HG03432 (cell line): ENCODE data around the gene KCNJ9.
"Not testable (repeated sequence)": the region's sequence is repeated elsewhere in the genome, so short reads cannot be mapped to it uniquely, and the experiment has no call there.

Source experiments
- ATAC-seq: cut with Tn5 transposase; IDR thresholded peaks from one replicate; pipeline ENCODE4 v1.9.1; 2021; ENCODE audit warnings: mild to moderate bottlenecking, moderate library complexity; ENCODE audit not compliant: unreplicated experiment

The KCNJ9 gene

GRCh38 chr1:160101717-160102522, 20.6 kb downstream of the KCNJ9 start:
- ATAC-seq, result no peak

- ATAC-seq, result no peak
Measured at GRCh38 chr1:160103658-160104408, 22.5 kb downstream of the KCNJ9 start.

- ATAC-seq, result no peak
Measured at GRCh38 chr1:160104486-160104885, 23.1 kb downstream of the KCNJ9 start.

- no peak for ATAC-seq
Measured at GRCh38 chr1:160105155-160105554, 23.8 kb downstream of the KCNJ9 start.

GRCh38 chr1:160107512-160107911, 26.2 kb downstream of the KCNJ9 start:
- no peak for ATAC-seq

DNA sequence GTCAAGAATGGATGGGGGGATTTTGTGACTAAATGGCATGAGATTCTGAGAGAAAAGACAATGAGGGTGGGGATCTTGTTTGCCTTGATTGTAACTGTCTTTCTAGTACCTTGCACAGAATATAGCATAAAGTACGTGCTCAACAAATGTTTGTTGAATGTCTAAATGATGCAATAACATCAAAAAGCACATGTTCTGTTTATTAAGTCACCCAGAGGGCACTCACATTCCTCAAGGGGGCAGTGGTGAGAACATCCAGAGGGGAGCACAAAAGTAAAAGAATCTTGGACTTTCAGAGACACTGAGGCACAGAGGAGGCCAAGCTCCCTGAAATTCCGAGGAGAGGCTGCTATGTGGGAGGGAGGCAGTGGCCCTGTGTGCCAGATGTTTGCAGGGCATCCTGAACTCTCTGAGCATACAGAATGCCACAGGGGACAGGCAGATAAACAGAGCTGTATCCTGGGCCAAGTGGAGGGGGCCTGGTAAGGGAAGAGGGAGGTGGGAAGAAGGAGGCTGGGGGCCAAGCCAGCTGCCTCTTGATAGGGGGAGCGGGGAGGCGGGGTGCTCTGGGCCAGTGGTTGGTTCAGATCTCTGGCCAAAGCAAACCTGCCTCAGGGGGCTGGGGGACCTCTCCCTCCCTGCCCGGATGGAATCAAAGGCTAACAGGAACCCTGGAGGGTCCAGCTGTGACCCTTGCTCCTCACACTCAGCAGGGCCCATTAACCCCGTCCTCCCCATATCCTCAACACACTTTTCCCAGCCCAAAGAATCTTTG, 27.7 kb downstream of the KCNJ9 start:
- ATAC-seq, result no peak

- ATAC-seq, result no peak
Measured at GRCh38 chr1:160109686-160110085, 28.3 kb downstream of the KCNJ9 start.

- not testable (repeated sequence) for ATAC-seq
Measured at GRCh38 chr1:160111462-160111861, 30.1 kb downstream of the KCNJ9 start.

DNA sequence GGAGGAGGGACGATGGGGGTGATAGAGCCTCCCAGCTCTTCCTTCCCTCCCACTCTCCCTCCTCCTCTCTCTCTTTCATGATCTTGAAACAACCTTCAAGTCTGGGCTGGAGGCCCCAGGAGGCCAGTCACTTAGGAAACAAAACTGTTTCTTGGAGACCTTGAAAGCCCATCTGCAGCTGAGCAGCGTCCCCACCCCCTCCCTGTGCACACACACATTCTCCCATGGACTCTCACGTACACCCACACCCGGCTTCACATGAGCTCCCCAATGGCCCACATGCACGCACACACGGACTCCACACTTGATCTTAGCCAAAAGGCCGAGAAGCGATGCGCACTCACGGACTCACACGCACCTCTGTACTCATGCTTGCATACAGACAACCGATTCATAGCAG, 31.0 kb downstream of the KCNJ9 start:
- no peak for ATAC-seq

- no peak for ATAC-seq
Measured at GRCh38 chr1:160113407-160113806, 32.1 kb downstream of the KCNJ9 start.

DNA sequence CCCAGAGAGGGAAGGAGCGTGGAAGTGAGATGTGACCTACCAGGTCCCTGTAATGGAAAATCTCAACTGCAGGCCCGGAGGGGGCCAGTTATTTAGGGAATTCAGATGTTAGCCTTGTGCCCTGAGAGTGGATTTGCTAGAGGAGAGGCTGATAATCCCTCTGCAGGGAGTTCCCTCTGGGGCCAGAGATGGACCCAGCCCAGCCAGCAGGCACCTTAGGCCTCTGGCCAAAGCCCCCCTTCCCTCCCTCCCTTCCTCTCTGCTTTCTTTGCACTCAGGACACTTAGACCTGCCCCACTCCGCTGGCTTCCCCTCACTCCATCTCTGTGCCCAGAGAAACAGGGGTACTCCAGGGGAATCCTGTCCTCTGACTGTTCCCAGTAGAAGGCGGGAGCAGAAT, 32.7 kb downstream of the KCNJ9 start:
- ATAC-seq, result no peak

- ATAC-seq, result no peak
Measured at GRCh38 chr1:160115545-160116282, 34.4 kb downstream of the KCNJ9 start, which contains the start of gene ATP1A2. Gene ATP1A2, plus strand, starts transcription at chr1:160115759. Its CDS starts 103 bp downstream, at chr1:160115862.

GRCh38 chr1:160116283-160117147, 35.2 kb downstream of the KCNJ9 start:
- no peak for ATAC-seq

DNA sequence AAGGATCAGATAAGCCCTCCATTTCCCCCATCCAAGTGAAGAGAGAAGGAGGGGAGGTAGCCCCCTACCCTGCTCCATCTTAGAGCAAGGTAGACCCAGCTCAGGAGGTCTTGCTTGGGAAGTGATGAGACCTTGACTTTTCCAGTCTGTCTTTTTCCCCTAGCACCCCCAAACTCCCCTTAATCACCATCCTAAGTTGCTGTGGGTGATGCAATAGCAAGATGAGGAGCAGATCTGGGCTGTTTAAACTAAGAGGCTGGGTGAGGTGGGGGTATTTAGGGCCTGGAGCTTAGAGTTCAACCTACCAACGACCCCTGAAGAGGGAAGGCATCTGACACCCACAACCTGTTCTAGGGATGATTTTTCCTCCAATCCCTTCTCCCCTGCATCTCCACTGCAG, 36.0 kb downstream of the KCNJ9 start:
- no peak for ATAC-seq

DNA sequence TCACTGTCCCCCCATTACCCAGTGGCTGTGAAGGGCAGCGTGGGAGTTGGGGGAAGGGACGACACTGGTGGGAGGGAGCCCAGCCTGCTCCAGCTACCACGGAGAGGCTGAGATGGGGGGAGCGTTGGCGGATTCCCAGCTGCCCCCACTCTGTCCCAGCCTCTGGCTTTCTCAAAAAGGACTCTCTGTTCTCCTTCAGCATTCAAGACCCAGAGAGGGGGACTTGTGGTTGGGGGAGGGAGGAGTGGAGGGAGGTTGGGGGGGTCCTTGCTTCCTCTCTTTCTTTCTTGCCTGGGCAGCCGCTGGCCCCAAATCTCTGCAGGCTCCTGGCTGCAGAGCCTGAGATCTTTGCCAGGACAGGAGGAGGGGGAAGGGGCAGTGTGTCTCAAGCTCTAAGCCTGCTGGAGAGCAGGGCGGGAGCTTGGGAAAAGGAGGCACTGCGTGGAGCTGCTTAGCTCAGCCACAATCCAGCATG, 36.4 kb downstream of the KCNJ9 start:
- ATAC-seq, result no peak

DNA sequence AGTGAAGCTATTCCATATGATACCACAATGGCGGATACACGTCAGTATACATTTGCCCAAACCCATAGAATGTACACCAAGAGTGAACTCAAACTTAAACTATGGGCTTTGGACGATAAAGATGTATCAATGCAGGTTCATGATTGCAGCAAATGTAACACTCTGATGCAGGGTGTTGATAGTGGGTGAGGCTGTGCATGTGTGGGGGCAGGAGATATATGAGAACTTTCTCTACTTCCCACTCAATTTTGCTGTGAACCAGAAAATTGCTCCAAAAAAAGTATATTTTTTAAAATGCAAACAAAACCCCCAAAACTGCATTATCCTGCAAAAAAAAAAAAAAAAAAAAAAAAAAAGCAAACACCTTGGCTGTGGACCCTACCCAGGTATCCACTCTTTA, 37.6 kb downstream of the KCNJ9 start:
- ATAC-seq, result no peak

DNA sequence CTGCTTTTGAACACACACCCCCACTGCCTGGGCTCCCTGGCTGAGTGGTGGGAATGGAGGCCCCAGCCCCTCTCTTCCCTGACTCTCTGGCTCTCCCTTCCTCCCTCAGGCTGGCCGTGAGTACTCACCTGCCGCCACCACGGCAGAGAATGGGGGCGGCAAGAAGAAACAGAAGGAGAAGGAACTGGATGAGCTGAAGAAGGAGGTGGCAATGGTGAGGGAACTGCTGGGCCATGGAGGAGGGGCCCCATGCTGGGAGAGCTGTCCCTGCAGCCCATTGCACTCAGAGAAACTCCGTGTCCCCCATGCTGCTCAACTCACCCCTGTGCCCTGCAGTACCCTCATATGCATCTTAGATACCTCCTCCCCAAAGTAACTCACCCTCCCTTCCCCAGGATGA, 39.5 kb downstream of the KCNJ9 start:
- ATAC-seq, result no peak

DNA sequence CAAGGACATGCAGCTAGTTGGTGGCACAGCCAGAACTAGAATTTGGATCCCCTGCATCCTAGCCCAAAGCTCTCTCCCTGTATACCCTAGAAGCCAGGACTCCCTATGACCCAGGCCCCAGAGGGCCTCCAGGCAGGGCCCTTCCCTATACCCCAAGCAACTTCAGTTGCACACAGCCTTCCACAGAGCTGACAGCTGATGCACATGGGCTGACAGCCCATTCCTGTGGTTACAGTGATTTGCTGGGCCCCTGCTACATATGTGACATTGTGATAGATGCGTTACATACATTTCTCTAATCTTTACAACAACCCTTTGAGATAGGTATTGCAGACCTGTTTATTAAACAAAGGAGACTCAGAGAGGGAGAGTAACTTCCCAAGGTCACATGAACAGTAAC, 40.0 kb downstream of the KCNJ9 start:
- no peak for ATAC-seq

DNA sequence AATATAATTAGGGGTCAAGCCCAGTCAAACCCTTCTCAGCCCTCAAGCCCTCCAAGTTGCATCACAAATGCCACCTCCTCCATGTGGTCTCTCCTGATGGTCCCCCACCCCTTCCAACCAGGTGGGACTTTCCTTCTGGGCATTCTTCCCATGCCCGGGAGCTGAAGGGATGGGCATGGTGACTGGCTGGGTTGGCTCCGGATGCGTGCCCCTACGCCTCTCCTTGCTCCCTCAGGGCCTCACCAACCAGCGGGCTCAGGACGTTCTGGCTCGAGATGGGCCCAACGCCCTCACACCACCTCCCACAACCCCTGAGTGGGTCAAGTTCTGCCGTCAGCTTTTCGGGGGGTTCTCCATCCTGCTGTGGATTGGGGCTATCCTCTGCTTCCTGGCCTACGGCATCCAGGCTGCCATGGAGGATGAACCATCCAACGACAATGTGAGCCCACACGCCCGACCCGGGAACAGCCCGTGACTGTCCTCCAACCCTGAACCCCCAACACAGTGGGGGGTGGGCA, 41.7 kb downstream of the KCNJ9 start:
- ATAC-seq, result no peak
